ENCODE measurements around the gene TAS2R20. TPM values are rescaled to one million over a fixed set of nuclear protein-coding genes. Genes with fewer than 3 reads are reported as not detected.

Gene TAS2R20, protein sequence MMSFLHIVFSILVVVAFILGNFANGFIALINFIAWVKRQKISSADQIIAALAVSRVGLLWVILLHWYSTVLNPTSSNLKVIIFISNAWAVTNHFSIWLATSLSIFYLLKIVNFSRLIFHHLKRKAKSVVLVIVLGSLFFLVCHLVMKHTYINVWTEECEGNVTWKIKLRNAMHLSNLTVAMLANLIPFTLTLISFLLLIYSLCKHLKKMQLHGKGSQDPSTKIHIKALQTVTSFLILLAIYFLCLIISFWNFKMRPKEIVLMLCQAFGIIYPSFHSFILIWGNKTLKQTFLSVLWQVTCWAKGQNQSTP
- total RNA-seq (2022; extraction: Qiagen RNA extraction): 0.07 to 0.13 TPM (median 0.10 TPM) in 5 replicates

GRCh38 chr12:10998204-10998603, at the start of gene TAS2R20:
TSS of gene TAS2R20 (minus strand) at chr12:10998304. CDS start at chr12:10997875, 429 bp downstream.

DNA sequence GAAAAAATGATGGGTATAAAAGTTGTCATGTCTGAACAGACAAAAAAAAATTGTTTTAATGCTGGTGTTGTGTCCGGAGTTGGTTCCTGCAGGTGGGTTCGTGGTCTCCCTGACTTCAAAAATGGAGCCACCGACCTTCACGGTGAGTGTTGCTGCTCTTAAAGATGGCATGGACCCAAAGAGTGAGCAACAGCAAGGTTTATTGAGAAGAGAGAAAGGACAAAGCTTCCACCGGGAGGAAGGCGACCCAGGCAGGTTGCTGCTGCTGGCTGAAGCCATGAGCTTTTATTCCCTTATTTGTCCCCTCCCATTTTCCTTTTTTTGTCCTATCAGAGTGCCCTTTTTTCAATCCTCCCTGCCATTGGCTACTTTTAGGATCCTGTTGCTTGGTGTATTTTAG, 33.2 kb upstream of the TAS2R20 start, which contains the start of gene TAS2R31:
Gene TAS2R31 (minus strand): TSS at position 101 of the 400 bp plus-strand sequence. CDS start 72 bp downstream, at position 29.

DNA sequence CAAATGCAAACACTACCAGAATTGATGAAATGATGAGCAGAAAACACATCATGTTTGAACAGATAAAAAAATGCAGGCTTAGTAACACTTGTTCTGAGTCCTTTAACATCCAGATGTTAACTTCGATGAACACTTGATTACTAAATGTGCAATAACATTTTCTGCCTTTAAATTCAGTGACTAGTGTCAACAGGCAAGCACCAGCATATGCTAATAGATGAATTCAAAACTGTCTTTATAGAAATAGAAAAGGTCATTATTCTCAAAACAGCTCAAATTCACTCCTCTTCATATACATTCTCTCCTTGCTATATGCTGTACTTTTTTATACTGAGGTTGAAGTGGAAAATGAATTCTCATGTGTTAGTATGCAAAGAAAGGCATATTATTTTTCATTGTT, 24.4 kb upstream of the TAS2R20 start, which contains the start of gene TAS2R19:
Gene TAS2R19 (minus strand): TSS at position 101 of the 400 bp plus-strand sequence. CDS start 49 bp downstream, at position 52.

GRCh38 chr12:10986812-10987211, 11.3 kb downstream of the TAS2R20 start, which contains the start of gene TAS2R50:
TSS of gene TAS2R50 (minus strand) at chr12:10986912. CDS start at chr12:10986860, 52 bp downstream.

Other genes starting within 250 kb of the TAS2R20 start
- not detected in 5 replicates for gene TAS2R7, start 195.7 kb downstream of the TAS2R20 start, total RNA-seq (2022; extraction: Qiagen RNA extraction)
- gene TAS2R8, start 191.0 kb downstream of the TAS2R20 start, total RNA-seq (2022; extraction: Qiagen RNA extraction): not detected in 5 replicates
- not detected in 5 replicates for gene TAS2R9, start 188.1 kb downstream of the TAS2R20 start, total RNA-seq (2022; extraction: Qiagen RNA extraction)
- gene TAS2R10, start 171.9 kb downstream of the TAS2R20 start, total RNA-seq (2022; extraction: Qiagen RNA extraction): 0.11 to 0.17 TPM in 2 of 5 replicates, not detected in the others
- 1.6 to 2.9 TPM (median 2.6 TPM) in 5 replicates for gene PRR4, start 148.8 kb downstream of the TAS2R20 start, total RNA-seq (2022; extraction: Qiagen RNA extraction)
- gene PRH1, start 114.0 kb downstream of the TAS2R20 start, total RNA-seq (2022; extraction: Qiagen RNA extraction): 1.7 to 4.2 TPM (median 2.7 TPM) in 5 replicates
- not detected in 5 replicates for gene TAS2R13, start 88.7 kb downstream of the TAS2R20 start, total RNA-seq (2022; extraction: Qiagen RNA extraction)
- 0.16 to 0.47 TPM in 2 of 5 replicates, not detected in the others for gene PRH2, start 69.1 kb downstream of the TAS2R20 start, total RNA-seq (2022; extraction: Qiagen RNA extraction)
- 0.30 to 0.96 TPM (median 0.58 TPM) in 5 replicates for gene TAS2R14, start 59.0 kb downstream of the TAS2R20 start, total RNA-seq (2022; extraction: Qiagen RNA extraction)
- gene TAS2R50, start 11.4 kb downstream of the TAS2R20 start, total RNA-seq (2022; extraction: Qiagen RNA extraction): not detected in 5 replicates
- gene TAS2R19, start 24.3 kb upstream of the TAS2R20 start, total RNA-seq (2022; extraction: Qiagen RNA extraction): 0.18 TPM in 1 of 5 replicates, not detected in the others
- gene TAS2R31, start 33.1 kb upstream of the TAS2R20 start, total RNA-seq (2022; extraction: Qiagen RNA extraction): 0.13 to 0.28 TPM (median 0.17 TPM) in 3 of 5 replicates, not detected in the others
- 0.08 TPM in 1 of 5 replicates, not detected in the others for gene TAS2R46, start 64.0 kb upstream of the TAS2R20 start, total RNA-seq (2022; extraction: Qiagen RNA extraction)
- not detected in 5 replicates for gene TAS2R43, start 94.0 kb upstream of the TAS2R20 start, total RNA-seq (2022; extraction: Qiagen RNA extraction)
- gene TAS2R30, start 136.3 kb upstream of the TAS2R20 start, total RNA-seq (2022; extraction: Qiagen RNA extraction): 0.05 TPM in 1 of 5 replicates, not detected in the others
- gene SMIM10L1, start 172.9 kb upstream of the TAS2R20 start, total RNA-seq (2022; extraction: Qiagen RNA extraction): 8.2 to 8.9 TPM (median 8.7 TPM) in 5 replicates
- gene TAS2R42, start 188.6 kb upstream of the TAS2R20 start, total RNA-seq (2022; extraction: Qiagen RNA extraction): not detected in 5 replicates